ENCODE results near the gene PPP1R9B.

DNA sequence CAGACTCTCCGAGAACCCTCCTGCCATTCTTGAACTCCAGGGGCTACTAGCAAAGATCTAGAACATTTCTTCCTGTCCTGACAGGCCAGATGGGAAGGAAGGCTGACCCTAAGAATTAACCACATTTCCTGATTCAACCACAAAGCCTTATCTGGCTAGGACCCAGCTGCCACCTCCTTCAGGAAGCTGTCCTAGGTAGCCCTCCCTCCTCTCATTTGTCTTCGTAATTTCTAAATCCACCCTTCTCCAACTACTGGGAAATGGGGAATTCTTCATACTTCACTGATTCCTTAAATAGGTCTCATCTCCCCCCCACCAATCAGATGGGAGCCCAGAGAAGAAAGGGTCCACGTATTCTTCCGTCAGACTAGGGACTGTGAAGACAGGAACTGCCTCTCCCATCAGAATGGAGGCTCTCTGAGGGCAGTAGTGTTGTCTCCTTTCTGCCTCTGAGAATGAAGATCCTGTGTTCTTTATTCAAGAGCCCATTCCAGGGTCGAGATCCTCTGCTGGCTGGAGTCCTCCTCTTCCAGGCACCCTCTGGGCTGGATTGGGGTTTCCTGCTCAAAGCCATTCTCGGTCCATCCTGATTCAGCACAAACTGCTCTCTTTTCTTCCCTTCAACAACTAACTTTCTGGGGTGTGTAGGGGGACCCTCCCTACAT, 22.6 kb downstream of the PPP1R9B start:
- TF ChIP-seq, protein P1, sequence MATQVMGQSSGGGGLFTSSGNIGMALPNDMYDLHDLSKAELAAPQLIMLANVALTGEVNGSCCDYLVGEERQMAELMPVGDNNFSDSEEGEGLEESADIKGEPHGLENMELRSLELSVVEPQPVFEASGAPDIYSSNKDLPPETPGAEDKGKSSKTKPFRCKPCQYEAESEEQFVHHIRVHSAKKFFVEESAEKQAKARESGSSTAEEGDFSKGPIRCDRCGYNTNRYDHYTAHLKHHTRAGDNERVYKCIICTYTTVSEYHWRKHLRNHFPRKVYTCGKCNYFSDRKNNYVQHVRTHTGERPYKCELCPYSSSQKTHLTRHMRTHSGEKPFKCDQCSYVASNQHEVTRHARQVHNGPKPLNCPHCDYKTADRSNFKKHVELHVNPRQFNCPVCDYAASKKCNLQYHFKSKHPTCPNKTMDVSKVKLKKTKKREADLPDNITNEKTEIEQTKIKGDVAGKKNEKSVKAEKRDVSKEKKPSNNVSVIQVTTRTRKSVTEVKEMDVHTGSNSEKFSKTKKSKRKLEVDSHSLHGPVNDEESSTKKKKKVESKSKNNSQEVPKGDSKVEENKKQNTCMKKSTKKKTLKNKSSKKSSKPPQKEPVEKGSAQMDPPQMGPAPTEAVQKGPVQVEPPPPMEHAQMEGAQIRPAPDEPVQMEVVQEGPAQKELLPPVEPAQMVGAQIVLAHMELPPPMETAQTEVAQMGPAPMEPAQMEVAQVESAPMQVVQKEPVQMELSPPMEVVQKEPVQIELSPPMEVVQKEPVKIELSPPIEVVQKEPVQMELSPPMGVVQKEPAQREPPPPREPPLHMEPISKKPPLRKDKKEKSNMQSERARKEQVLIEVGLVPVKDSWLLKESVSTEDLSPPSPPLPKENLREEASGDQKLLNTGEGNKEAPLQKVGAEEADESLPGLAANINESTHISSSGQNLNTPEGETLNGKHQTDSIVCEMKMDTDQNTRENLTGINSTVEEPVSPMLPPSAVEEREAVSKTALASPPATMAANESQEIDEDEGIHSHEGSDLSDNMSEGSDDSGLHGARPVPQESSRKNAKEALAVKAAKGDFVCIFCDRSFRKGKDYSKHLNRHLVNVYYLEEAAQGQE (IDR thresholded peaks at IDR 0.05), result no peak
- TF ChIP-seq, protein P2, sequence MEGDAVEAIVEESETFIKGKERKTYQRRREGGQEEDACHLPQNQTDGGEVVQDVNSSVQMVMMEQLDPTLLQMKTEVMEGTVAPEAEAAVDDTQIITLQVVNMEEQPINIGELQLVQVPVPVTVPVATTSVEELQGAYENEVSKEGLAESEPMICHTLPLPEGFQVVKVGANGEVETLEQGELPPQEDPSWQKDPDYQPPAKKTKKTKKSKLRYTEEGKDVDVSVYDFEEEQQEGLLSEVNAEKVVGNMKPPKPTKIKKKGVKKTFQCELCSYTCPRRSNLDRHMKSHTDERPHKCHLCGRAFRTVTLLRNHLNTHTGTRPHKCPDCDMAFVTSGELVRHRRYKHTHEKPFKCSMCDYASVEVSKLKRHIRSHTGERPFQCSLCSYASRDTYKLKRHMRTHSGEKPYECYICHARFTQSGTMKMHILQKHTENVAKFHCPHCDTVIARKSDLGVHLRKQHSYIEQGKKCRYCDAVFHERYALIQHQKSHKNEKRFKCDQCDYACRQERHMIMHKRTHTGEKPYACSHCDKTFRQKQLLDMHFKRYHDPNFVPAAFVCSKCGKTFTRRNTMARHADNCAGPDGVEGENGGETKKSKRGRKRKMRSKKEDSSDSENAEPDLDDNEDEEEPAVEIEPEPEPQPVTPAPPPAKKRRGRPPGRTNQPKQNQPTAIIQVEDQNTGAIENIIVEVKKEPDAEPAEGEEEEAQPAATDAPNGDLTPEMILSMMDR (IDR thresholded peaks at IDR 0.05; ENCODE audit: low read depth, low read length, missing input control), result no peak
- TF ChIP-seq, protein P3, sequence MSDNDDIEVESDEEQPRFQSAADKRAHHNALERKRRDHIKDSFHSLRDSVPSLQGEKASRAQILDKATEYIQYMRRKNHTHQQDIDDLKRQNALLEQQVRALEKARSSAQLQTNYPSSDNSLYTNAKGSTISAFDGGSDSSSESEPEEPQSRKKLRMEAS (IDR thresholded peaks at IDR 0.05), result no peak
- TF ChIP-seq, protein P4, sequence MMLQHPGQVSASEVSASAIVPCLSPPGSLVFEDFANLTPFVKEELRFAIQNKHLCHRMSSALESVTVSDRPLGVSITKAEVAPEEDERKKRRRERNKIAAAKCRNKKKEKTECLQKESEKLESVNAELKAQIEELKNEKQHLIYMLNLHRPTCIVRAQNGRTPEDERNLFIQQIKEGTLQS (IDR thresholded peaks at IDR 0.05), result no peak
- TF ChIP-seq GABPA (IDR thresholded peaks at IDR 0.05 in 1 of 2, conservative IDR thresholded peaks at IDR 0.05 in 1 of 2) (no peak), JUND (IDR thresholded peaks at IDR 0.05) (no peak), RAD21 (IDR thresholded peaks at IDR 0.05) (no peak), FOXA2 (IDR thresholded peaks at IDR 0.05) (no peak), RXRA (IDR thresholded peaks at IDR 0.05) (no peak), NR2F2 (IDR thresholded peaks at IDR 0.05) (peak; percentile 47)

Measured in liver (tissue), 3 donors.